Omental fat pad (tissue), 4 donors: ENCODE results near the gene CCDC112. TPM values are rescaled to one million over a fixed set of nuclear protein-coding genes. Genes with fewer than 3 reads are reported as not detected.

Source experiments
- small RNA-seq: library from RNA; depleted of rRNA; stranded (forward); fragments of <200 nt; gene quantifications from one replicate; pipeline ENCODE3, GENCODE V24; 2016
- total RNA-seq, 4 donors: library from RNA; depleted of rRNA; stranded (reverse); fragments of >200 nt; gene quantifications; one replicate each; pipeline ENCODE4 v1.1.0, GENCODE V29; 2016

The CCDC112 gene
- total RNA-seq, 4 donors from 2014 or later, result 2.6 to 9.1 (median 5.4) TPM

Small RNA genes within 50 kb of the gene (small RNA-seq; reads per million reads assigned to genes)
- gene HMGN1P15, result not detected

Other genes with a start within 250 kb of the CCDC112 start
- 1 to 10 TPM in 1 of 4 donors, under 1 TPM in 3; 0.46 to 1.9 (median 0.71) TPM for gene TRIM36, start 126.7 kb downstream of the CCDC112 start, total RNA-seq
- 10 to 100 TPM in 2 of 4 donors, 1 to 10 TPM in 2; 6.8 to 14.5 (median 11.1) TPM for gene PGGT1B, start 33.8 kb downstream of the CCDC112 start, total RNA-seq
- gene FEM1C, start 248.1 kb upstream of the CCDC112 start, total RNA-seq, result 10 to 100 TPM; 20.4 to 52.2 (median 28.5) TPM